GM12878 (cell line): Measurements from ENCODE around the gene CPEB3. TPM values are rescaled to one million over a fixed set of nuclear protein-coding genes. Genes with fewer than 3 reads are reported as not detected.

Experiments used
- ASH2L ChIP-seq: fragments of 300-600, 200-600 bp; sonication (generic); IDR thresholded peaks from 2 replicates; pipeline ENCODE4 v1.6.1; 2017; ENCODE audit warnings: low read depth, mild to moderate bottlenecking, borderline replicate concordance
- ATF3 ChIP-seq: IDR thresholded peaks from 2 replicates; pipeline ENCODE4 v1.6.1; 2011; ENCODE audit warnings: low read depth, mild to moderate bottlenecking, low read length, moderate library complexity, borderline replicate concordance; ENCODE audit errors: extremely low read depth
- CEBPZ ChIP-seq: fragments of 150-350 bp; IDR thresholded peaks from 2 replicates; pipeline ENCODE4 v1.6.1; 2016; ENCODE audit warnings: low read depth, low read length
- E2F8 ChIP-seq: fragments of 450-650 bp; IDR thresholded peaks from 2 replicates; pipeline ENCODE4 v1.6.1; 2018; ENCODE audit warnings: mild to moderate bottlenecking, low read depth, moderate library complexity; ENCODE audit not compliant: partially characterized antibody
- FOS ChIP-seq: IDR thresholded peaks from 3 replicates; pipeline ENCODE4 v1.6.1; 2011; ENCODE audit warnings: borderline replicate concordance; ENCODE audit not compliant: insufficient read length; ENCODE audit errors: extremely low read depth
- HSF1 ChIP-seq: fragments of 150-350 bp; IDR thresholded peaks from 2 replicates; pipeline ENCODE4 v1.6.1; 2014; ENCODE audit warnings: mild to moderate bottlenecking, low read depth, low read length
- IKZF2 ChIP-seq, 2 experiments: fragments of 450-650 bp; IDR thresholded peaks; 2 replicates each; pipeline ENCODE4 v1.6.1; 2017; ENCODE audit warnings: mild to moderate bottlenecking in 2 of 2, moderate library complexity in 2 of 2
- MEF2A ChIP-seq: IDR thresholded peaks from 2 replicates; pipeline ENCODE4 v1.6.1; 2011; ENCODE audit warnings: low read depth, mild to moderate bottlenecking, low read length, moderate library complexity; ENCODE audit not compliant: insufficient read depth
- NKRF ChIP-seq: fragments of 450-650 bp; conservative IDR thresholded peaks from 2 replicates; pipeline ENCODE4 v1.6.1; 2017; ENCODE audit warnings: mild to moderate bottlenecking, moderate library complexity
- POLR2A ChIP-seq: IDR thresholded peaks from 2 replicates; pipeline ENCODE4 v1.6.1; 2011; ENCODE audit warnings: low read depth, mild to moderate bottlenecking, low read length
- POLR2AphosphoS2 ChIP-seq: IDR thresholded peaks from 2 replicates; pipeline ENCODE4 v1.6.1; 2011; ENCODE audit warnings: low read depth, mild to moderate bottlenecking, low read length, improper control_type of control experiment, moderate library complexity
- RELB ChIP-seq: fragments of 450-650 bp; IDR thresholded peaks from 2 replicates; pipeline ENCODE4 v1.6.1; 2017; ENCODE audit warnings: low read depth, mild to moderate bottlenecking, moderate library complexity
- RUNX3 ChIP-seq: IDR thresholded peaks from 2 replicates; pipeline ENCODE4 v1.6.1; 2012; ENCODE audit warnings: low read length, inconsistent platforms
- SMC3 ChIP-seq: IDR thresholded peaks from 2 replicates; pipeline ENCODE4 v1.6.1; 2011; ENCODE audit warnings: low read length, improper control_type of control experiment, borderline replicate concordance
- SREBF1 ChIP-seq: IDR thresholded peaks from 2 replicates; pipeline ENCODE4 v1.6.1; 2012; ENCODE audit warnings: mild to moderate bottlenecking, low read length
- ZNF274 ChIP-seq: IDR thresholded peaks from one replicate; pipeline ENCODE4 v1.8.0; 2011; ENCODE audit not compliant: insufficient read length, insufficient read depth
- ZNF384 ChIP-seq: IDR thresholded peaks from 2 replicates; pipeline ENCODE4 v1.6.1; 2012; ENCODE audit warnings: low read depth, mild to moderate bottlenecking, low read length, improper control_type of control experiment, borderline replicate concordance
- polyA plus RNA-seq, 11 experiments: library from polyadenylated mRNA; depleted of rRNA in 4 of 11; unstranded in 6 of 11; stranded (reverse) in 5 of 11; fragments of >200 nt; fragmentation: Nextera tagmentation in 4 of 11; fragmentation: Illumina TruSeq in 1 of 11; extraction: Ambion mirVana in 4 of 11; extraction: Trizol in 1 of 11; gene quantifications; 1 replicate in 1 of 11; 2 replicates in 10 of 11; pipeline versions ENCODE4 v1.2.1 to v1.2.3, GENCODE V29; 2011 to 2016; ENCODE audit warnings: inconsistent platforms in 2 of 11, missing spikeins in 2 of 11, low read depth in 1 of 11
- total RNA-seq, 4 experiments: library from RNA; depleted of rRNA in 3 of 4; stranded (reverse); fragments of >200 nt in 3 of 4; fragmentation: Illumina TruSeq in 1 of 4; extraction: Trizol in 1 of 4; gene quantifications; 2 replicates each; pipeline versions ENCODE4 v1.2.1 to v1.2.3, GENCODE V29; 2013 to 2021

The CPEB3 gene
- total and polyA plus RNA-seq, 10 of the 15 experiments (the other 5 are each of a cell fraction or from before 2014, with no cell fraction given), result 0.50 to 2.3 (median 1.2) TPM

GRCh38 chr10:92240289-92241157, 50.4 kb downstream of the CPEB3 start (continued):
- TF ChIP-seq NKRF, result no peak
- TF ChIP-seq SREBF1, result no peak
- no peak for TF ChIP-seq ZNF384
- TF ChIP-seq HSF1, result no peak
- peak; percentile 48; the same call in 1 of the 2 replicates for TF ChIP-seq POLR2A
- TF ChIP-seq ASH2L, result no peak
- no peak for TF ChIP-seq CEBPZ
- TF ChIP-seq RELB, result peak; percentile 48
- no peak for TF ChIP-seq ZNF274
- peak; percentile 50 for TF ChIP-seq E2F8
- no peak for TF ChIP-seq POLR2AphosphoS2
- TF ChIP-seq ATF3, result no peak
- TF ChIP-seq MEF2A, result no peak
- TF ChIP-seq IKZF2 (IDR thresholded peaks at IDR 0.05), result peak; percentile 72 to 79
- no peak for TF ChIP-seq FOS
- TF ChIP-seq RUNX3, result peak; percentile 31; the same call in 1 of the 2 replicates
- TF ChIP-seq SMC3, result no peak; the same call in 1 of the 2 replicates
